NOMO-1 treated with DMSO at 0.1 percent for 48 hours (cell line): ENCODE data around the gene RFXANK.
"Not testable (repeated sequence)": the region's sequence is repeated elsewhere in the genome, so short reads cannot be mapped to it uniquely, and the experiment has no call there.

Experiments
- DNase-seq: peaks from one replicate; lab custom pipeline; 2025; ENCODE audit not compliant: unreplicated experiment; lab: John Stamatoyannopoulos, UW

RFXANK gene

DNA sequence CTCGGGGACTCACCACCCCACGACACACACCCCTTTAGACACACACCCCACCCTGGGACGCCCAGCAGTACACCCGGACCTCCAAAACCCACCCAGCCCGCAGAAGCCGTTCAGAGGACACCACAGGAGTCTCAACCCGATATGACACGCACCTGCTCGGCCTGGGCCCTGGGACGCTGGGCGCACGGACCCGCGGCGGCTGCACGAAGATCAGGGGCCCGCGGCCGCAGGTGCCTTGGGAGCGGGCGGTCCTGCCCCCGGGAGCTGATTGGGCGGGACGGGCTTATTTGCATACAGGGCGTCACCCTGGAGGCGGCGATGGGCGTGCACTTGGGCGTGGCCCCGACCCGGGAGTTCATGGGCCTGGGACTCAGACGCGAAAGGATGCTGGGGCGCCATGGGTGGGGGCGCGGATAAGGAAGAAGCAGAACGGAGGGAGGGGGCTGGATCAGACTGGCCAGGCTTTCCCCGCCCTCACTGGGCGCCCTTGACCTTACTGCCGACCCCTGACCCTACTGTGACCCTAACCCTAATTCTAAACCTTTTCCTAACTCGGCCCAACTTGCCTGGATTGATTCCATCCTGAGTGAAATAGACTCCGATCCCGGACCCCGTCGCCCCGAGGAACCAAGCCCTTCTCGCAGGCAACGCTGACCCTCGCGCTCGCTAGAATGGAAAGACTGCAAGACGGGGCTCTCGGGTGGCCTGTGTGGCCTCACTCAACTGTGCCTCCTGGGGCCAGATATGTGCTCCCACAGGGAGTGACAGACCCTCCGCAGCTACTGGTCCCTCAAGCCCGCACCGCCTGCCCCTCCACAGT, 21.8 kb upstream of the RFXANK start, which contains the start of gene MEF2B:
Gene MEF2B (minus strand): TSS at position 211 of the 820 bp plus-strand sequence. CDS start 19,528 bp downstream, outside the sequence.
- DNase-seq, result peak; percentile 19

DNA sequence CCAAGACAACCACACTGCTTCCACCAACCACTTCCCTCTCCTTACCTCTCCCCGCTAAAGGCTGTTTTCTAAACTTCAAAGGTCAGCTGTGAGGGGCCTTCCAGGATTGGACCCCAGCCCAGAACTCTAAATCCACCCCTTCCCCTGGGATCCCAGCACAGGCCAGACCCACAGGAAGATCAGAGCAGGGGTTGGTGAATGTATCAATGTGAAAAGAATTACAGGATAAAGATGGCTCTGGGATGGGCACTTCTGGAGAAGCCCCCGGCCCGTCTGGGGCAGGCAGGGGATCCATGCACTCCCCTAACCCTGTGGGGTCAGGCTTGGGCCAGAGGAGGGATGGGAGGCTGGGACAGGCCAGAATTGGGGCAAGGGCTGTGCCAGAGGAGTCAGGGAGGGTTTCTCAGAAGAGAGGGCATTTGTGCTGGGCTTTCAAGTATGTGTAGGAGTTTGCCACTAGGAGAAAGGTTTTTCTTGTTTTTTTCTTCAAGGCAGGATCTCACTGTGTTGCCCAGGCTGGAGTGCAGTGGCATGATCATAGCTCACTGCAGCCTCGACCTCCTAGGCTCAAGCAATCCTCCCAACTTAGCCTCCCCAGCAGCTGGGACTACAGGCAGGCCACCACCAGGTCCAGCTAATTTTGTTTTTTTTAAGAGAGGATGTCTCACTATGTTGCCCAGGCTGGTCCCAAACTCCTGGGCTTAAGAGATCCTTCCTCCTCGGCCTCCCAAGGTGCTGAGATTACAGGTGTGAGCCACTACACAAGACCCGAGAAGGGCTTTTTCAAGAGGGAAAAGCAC, 21.0 kb upstream of the RFXANK start:
- no peak for DNase-seq

DNA sequence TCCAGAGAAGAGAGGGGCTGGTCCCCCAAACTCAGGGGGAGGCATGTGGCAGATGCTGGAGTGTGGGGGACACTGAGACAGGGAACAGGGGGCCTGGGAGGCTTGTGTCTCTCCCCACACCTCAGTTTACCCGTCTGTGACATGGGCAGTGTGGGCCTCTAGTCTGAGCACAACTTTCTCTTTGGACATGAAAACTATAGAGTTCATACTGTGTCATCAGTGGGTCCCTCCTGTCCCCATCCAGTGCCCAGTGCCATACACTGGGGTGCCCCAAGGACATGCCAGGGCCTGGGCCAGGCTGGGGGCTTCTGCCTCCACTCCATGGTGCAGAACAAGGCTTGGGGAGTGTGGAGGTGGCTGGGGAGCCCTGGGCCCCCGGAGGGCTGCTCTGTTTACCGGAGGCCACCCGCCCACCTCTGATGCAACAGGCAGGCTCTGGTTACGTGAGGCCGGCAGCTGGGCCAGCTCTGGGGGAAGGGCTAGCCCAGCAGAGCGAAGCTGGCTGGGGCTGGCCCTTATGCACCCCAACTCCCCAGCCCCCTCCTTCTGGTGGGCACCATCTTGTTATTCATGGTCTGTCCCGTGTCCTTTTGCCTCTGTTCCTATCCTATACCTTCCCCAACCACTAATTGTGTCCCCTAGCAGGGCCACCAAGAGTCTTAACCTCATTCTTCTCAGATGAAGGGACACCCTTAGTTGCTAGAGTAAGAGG, 20.1 kb upstream of the RFXANK start:
- DNase-seq, result peak; percentile 28

DNA sequence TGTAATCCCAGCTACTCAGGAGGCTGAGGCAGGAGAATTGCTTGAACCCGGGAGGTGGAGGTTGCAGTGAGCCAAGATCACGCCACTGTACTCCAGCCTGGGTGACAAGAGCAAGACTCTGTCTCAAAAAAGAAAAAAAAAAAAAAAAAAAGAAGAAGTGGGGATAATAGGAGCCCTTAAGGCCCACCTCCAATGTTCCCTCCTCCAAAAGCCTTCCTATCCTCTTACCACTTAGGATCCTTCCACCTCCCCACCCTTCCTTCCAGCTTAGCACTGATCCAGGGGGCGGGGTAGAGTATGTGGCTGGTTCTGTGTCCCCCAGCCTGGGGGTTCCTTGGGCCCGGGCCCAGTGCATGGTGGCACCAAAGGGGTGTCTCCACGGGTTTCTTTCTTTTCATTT, 18.8 kb upstream of the RFXANK start:
- DNase-seq, result not testable (repeated sequence)

DNA sequence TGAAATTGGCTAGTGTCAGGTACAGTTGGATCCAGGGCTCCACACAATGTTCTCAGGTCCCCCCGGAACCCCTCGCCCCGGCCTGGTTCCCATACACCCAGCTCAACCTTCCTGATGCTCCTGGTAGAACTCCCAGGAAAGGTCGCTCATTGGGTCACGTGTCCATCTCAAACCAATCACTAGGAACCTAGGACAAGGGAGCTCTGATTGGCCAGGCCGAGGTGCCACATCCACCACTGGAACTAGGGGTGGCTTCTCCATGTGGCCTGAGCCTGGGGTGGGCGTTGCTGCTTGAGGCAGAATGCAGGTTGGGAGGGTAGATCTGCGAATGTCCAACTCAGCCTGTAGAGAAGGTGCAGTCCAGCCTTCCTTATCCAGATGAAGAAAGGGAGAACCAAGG, 15.1 kb upstream of the RFXANK start:
- DNase-seq, result no peak

DNA sequence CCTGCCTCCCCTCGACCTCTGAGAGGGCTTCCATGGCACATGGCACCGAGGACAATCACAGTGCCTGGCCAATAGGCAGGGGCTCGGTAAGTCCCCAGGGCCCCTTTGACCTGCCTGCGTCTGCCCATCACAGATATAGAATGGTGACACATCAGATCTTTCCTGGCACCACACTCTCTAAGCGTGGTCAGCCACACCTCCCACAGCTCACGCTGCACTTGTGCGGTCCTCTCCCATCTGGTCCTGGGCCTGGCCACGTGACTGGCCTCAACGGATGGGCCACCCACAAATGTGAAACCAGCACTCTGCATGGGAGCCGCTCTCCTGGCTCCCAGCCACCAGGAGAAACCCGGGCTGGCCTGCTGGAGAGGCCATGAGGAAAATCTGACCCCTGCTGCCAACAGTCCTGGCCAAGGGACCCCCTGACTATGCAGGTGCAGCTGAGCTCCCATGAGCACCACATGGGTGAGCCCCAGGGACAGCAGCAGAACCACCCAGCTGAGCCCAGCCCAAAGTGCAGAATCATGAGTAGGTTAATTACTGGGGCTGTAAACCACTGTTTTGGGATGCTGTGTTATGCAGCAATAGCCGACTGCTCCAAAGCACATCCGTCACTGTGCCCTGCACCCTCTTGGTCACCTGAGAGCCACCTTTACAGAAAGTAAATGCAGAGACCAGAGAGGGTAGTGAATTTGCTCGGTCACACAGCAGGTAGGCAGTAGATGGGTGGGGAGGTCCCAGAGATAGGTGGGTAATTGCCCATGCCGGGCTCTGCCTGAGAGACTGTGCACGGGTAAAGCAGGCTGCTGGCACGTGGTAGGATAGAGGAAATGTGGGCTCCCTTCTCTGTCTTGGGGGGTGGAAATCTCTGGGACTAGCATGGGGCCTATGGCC, 12.3 kb upstream of the RFXANK start:
- no peak for DNase-seq

DNA sequence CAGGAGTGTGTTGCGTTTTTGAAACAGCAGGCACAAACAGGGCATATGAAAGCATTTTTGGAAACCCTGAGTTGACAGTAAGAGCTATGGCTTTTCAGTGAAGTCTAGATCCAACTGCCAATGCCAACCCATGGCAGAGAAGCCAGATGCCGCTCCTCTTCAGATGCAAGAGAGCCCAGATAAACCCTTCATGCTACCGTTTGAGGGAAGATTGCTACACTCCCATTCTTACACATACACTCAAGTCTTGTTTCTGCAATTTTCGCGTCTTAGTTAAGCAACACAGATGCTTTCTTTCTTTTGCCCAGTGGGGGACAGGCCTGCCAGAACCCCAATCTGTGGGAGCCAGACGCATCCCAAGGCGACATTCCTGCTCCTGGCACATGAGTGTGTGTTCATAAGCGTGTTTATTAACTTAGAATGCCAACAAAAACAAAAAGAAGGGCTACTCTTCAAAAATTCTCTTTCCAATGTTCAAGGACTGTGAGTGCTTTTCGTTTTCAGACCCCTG, 10.5 kb upstream of the RFXANK start:
- no peak for DNase-seq

DNA sequence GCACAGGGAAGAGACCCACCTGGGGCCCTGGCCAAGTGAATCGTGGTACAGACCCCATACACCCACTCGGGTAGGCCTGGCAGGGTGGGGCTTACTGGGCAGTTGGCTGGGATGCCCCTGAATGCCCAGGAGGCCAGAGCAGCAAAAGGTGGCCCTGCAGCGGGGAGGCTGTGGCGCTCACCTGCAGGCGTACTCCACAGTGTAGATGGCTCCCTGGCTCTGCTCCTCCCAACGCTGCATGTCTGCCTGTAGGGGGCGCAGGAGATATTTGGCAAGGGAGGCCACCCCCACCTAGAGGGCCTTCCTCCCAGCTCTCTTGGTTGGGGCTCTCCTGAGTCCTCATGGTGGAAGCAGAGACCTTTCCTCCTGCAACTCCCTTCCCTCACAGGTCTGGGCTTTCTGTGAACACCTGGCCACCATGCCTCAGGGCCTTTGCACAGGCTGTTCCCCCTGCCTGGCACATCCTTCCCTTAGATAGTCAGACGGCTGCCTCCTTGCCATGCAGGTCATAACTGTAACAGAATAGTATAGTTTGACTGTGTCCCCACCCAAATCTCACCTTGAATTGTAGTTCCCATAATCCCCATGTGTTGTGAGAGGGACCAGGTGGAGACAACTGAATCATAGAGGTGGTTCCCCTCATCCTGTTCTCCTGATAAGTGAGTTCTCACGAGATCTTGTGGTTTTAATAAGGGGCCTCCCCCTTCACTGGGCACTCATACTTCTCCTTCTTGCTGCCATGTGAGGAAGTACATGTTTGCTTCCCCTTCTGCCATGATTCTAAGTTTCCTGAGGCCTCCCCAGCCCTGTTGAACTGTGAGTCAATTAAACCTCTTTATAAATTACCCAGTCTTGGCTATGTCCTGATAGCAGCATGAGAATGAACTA, 6.0 kb upstream of the RFXANK start:
- peak; percentile 30 for DNase-seq

DNA sequence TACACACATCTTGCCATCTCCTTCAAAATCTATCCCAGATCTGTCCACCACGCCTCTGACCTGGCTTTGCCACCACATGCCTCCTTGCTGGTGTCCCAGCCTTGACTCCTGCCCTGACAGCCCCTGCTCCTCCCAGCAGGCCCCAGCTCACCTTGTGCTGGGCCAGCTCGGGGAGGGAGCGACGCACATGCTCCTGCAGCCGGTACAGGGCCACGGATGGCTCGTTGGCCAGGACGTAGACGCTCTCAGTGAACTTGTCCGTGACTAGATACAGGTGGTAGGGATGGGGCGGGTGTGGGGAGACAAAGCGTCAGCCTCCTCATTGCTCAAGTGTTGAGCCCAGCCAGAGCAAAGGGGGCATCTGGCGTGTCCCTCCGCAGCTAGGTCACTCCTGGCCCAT, 5.3 kb upstream of the RFXANK start:
- no peak for DNase-seq

DNA sequence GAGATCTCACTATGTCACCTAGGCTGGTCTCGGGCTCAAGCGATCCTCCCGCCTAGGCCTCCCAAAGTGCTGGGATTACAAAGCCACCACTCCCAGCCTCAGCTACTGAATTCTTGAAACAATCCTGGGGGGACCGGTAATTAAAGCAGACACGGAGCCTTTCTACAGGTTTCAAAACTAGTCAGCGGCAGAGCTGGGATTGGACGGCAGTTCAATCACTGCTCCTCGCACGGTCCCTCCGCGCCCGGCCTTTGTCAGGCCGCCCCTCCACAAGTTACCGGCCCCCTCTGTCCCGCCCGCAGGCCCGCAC, 335 bp upstream of the RFXANK start:
- no peak for DNase-seq

DNA sequence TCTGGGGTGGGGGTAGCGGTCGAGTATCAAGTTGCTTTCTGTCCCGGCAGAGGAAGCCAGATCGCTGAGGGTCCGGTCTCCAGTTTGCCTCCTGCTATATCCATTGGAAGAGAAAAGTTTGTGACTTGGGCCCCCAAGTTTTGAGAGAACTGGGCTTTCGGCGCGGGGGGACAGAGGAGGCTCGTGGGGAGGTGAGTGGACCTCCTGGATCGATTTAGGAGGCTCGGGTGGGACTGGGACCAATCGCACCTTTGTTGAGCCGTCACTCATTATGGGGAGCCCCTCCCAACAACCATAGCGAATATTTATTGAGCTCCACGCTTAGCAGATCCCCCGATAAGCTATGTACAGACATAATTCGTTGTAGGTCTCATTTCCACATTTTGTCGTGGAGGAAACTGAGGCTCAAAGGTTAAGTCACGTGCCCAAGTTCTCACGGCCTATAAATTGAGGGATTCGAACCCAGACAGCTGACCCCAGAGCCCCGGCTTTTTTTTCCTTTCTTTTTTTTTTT, 909 bp downstream of the RFXANK start:
- DNase-seq, result no peak

DNA sequence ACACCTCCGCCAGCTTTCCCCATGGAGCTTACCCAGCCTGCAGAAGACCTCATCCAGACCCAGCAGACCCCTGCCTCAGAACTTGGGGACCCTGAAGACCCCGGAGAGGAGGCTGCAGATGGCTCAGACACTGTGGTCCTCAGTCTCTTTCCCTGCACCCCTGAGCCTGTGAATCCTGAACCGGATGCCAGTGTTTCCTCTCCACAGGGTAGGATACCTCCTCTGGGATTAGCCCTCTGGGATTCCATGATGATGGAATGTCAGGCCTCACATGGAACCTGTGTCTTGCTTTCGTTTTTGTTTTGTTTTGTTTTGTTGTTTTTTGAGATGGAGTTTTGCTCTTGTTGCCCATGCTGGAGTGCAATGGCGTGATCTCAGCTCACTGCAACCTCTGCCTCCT, 1.9 kb downstream of the RFXANK start:
- DNase-seq, result no peak

DNA sequence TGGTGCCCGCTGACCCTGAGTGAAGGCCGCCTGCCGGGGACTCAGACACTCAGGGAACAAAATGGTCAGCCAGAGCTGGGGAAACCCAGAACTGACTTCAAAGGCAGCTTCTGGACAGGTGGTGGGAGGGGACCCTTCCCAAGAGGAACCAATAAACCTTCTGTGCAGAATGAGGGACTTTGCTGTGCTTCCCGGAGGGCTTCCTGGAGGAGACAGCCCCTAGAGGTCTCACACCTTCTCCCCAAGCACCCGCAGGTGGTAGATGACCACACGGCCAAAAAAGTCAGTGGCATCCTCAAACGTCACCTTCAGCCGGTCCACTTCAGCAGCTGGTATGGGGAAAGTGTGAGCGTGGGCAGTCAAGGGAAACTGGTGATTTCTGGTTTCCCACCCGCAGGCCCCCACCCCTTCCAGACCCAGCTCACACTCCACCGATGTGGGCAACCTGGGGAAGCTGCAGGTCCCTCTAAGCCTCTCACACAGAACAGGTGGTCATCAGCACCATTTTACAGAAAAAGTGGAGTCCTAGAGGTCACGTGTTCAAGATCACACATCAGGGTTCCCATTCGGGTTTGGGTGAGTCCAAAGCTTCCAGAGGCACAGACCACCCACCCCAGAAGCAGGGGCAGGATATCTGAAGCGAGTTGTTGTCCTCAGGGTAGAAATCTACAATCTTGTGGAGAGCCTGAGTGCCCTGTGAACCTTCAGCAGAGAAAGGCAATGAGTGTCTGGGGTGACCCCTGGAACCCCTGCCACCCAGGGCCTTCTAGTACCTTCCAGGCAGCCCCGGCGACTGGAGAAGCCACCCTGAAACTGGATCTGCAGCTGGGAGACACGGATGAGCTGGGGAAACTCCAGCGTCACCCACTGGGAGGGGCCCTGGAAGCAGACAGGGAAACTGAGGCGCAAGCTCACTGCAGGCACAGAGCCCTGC, 9.9 kb downstream of the RFXANK start:
- DNase-seq, result no peak

DNA sequence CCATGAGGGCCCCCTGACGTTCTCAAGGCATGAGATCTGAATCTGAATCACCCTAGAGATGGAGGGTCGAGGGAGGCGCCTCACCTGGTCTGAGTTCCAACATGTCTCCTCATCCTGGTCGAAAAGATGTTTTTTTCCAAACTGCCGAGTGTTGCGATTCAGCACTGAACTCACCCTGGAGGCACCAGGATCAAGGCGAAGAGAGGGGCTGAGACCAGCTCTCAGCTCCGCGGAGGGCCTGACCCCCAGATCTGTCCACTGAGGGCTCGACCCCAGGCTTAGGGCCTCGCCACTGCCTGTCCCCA, 10.6 kb downstream of the RFXANK start:
- DNase-seq, result no peak

DNA sequence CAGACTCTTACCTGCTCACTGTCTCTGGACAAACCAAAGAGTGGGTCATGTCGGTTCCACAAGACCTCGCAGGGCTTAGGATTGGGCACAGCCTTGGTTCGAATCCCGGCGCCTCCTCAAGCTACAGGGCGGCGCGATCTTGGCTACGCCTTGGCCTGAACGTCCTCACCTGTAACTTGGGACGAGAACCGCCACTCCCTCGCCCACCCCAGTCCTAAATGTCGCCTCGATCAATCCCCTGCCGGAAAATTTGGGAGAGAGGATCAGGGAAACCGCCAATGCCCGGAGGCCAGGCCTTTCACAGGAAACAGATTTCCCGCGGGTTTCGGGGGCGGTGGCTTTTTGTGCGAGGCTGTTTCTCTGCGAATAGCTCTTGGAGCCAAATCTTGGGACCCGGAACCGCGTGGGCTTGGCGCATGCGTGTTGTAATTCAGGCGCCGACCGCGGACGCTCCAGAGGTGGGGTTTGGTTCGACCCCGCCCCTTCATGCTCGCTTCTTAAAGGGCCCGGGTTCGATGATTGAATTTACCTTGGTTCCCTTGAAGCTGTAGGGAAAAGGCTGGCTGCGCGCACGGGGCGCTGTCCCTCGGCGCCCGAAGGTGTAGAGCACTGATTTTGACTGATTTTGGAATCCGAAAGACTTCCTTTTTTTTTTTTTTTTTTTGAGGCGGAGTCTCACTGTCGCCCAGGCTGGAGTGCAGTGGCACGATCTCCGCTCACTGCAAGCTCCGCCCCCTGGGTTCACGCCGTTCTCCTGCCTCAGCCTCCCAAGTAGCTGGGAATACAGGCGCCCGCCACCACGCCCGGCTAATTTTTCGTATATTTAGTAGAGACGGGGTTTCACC, 11.2 kb downstream of the RFXANK start, which contains the start of gene NR2C2AP:
Gene NR2C2AP (minus strand): TSS at position 403 of the 845 bp plus-strand sequence. CDS start 354 bp downstream, at position 49.
- peak; percentile 91 for DNase-seq

DNA sequence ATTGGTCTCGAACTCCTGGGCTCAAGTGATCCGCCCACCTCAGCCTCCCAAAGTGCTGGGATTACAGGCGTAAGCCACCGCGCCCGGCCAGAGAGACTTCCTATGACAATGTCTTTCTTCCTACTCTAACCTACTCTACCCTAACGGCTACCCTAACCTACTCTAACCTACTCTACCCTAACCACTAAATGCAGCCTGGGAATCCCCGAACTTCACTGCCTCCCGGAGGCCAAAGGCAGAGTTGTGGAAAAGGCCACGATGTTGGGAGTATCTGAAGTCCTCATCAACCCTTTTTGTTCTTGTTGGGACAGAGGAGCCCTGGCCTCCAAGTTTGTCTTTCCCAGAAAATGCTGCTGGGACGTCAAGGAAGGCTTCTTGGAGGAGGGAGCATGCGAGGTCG, 12.1 kb downstream of the RFXANK start:
- DNase-seq, result no peak
